NOMO-1 (cell line): Measurements from ENCODE around the gene NAV2.

Experiments used
- DNase-seq, 2 experiments: peaks; one replicate each; lab custom pipeline; 2025; ENCODE audit not compliant: unreplicated experiment in 2 of 2; lab: John Stamatoyannopoulos, UW

The NAV2 gene

DNA sequence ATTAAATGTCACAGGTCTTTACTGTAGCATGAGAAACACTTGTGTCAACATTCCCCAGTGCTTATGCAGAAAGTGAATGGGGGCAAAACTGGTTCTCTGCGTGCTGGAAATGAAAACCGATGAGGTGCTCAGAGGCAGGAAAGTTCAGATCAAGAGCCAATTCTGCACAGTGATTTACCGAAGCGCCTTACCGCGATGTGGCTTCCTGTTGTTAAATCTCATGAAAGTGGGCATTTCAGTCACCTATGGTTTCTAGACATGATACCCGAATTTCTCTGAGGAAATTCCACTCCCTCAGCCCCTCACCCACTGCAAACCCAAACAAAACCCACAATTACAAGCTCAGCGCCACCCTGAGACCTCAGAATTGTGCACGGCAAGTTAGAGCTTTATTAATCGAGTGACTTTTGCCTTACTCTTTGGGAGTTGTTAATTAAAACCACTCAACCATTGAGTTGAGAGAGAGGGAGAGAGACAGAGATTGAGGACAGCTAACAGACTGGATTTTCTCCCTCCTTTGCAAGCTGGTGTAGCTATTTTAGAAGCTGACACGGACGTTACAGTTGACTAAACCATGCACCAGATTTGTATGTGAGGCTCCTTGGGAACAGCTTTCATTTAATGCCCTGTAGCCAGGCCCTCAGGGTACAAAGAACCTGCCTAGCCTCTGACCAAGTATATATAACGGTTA lies 251.2 kb downstream of the NAV2 start:
- no peak for DNase-seq

DNA sequence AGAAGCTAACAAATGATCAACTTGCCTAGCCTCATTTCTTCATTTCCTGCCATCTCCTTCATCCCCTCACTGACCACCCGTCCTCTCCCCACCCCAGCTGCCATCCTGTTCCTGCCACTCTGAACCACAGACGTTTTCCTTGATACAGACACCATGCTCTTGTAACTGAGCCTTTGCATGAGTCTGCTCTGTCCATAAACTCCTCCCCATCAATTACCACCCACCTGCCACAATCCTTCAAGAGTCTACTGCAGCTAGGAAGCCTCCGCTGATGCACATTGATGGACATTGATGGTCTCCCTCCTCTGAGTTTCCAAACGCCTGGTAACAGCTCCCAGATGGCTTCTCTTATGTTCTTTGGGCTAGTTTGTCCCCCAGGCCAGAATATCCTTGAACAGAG lies 253.8 kb downstream of the NAV2 start:
- DNase-seq: no peak

DNA sequence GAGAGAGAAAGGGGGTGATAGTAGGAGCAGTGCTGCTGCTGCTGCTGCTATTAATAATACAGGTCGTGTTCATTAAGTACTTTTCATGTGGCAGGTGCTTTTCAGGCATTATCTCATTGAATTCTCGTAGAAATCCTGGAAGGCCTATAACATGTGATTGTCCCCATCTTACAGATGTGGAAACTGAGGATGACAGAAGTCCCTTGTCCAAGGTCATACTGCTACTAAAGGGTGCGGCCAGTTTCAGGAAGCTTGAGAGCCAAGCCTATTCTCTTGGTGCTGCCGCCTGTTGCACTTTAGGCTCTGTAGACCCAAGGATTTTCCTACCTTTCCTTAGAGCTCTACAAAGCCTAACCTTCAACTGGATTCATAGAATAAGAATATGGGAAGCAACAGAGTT lies 254.3 kb downstream of the NAV2 start:
- no peak for DNase-seq

- no peak for DNase-seq
Measured at GRCh38 chr11:19967787-19968186, 255.2 kb downstream of the NAV2 start.

- DNase-seq: no peak
Measured at GRCh38 chr11:19968860-19969259, 256.2 kb downstream of the NAV2 start.

- no peak for DNase-seq
Measured at GRCh38 chr11:19970944-19971343, 258.3 kb downstream of the NAV2 start.

- DNase-seq: no peak
Measured at GRCh38 chr11:19972091-19972490, 259.5 kb downstream of the NAV2 start.

DNA sequence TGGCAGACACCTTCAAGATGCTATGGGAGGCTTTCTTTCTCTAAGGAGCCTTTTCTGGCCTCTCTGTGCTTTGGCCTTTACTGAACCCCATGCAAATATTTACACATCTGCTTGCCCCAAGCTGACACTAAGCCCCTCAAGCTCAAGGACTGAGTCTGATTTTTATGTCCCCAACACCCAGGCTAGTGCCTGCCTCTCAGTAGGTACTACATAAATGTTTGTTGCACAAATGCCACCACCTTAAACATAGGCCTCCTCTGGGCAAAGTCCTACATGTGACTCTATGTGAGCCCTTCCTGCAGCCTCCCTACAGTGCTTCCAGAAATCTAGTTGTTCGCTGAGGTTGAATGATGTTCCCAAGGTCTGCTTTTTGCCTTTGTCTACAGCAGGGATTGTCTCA lies 260.0 kb downstream of the NAV2 start:
- DNase-seq: no peak

GRCh38 chr11:19973136-19973635 lies 260.5 kb downstream of the NAV2 start:
- DNase-seq: no peak

DNA sequence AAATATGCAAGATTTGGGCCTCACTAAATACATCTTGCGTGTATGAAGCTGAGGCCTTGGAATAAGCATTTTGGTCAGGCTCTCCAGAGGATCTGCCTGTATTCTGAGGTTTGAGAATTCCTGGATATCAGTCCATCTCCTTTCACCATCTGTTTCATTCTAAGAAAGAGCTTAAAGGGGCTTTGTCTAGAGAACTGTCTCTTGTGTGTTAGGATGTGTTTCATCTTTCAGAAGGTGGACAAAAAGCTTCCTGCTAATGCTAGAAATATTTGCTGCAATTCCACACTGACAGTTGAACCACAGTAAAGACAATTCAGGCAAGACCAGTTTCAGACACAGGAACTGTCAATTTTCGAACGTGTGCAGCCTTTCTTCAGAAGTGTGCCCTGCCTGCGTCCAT lies 262.2 kb downstream of the NAV2 start:
- no peak for DNase-seq

GRCh38 chr11:19975414-19975990 lies 262.9 kb downstream of the NAV2 start:
- DNase-seq: no peak

DNA sequence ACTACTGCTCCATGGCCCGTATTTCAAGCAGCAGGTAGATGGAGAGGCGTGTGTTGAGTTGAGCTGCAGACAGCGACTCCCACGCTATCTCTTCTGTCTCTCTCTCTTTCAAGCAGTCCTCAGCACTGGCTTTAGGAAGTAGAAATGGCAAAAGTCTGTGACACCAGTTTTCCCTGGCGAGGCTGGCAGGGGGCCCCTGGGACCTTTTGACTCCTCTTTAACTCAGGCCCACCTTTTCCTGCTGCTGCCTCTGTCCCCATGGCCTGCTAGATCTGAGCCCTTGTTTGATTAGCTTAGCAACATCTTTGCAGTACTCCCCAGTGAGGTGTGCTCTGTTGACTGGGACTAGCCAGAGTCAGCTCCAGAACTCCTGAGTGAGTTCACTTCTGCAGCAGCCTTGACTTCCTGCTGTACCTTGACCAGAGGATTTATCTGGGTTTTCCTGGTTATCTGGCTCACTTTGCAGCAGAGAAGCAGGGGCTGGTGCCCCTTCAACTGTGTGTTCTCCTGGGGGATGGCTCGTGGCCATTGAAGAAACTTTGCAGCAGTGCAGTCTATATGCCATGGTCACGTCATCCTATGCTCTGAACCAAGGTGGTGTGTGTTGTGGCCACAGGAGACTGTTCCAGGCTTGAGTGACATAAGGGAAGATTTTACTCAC lies 263.8 kb downstream of the NAV2 start:
- DNase-seq: no peak

DNA sequence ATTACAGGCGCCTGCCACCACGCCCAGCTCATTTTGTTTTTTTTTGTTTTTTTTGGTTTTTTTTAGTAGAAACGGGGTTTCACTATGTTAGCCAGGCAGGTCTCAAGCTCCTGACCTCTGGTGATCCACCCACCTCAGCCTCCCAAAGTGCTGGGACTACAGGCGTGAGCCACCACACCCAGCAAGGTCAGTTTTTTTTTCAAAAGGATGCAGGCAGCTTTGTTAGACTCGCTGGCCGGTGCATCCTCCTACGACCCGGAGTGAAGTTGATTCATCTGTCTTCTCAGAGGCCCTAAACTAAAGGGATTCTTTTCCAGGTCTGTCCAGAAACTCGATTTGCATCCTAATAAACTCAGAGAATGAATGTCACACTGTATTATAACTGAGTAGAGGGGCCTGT lies 265.3 kb downstream of the NAV2 start:
- DNase-seq: no peak

GRCh38 chr11:19978668-19979518 lies 266.3 kb downstream of the NAV2 start:
- peak in 1 of 2 experiments; percentile 61 for DNase-seq

DNA sequence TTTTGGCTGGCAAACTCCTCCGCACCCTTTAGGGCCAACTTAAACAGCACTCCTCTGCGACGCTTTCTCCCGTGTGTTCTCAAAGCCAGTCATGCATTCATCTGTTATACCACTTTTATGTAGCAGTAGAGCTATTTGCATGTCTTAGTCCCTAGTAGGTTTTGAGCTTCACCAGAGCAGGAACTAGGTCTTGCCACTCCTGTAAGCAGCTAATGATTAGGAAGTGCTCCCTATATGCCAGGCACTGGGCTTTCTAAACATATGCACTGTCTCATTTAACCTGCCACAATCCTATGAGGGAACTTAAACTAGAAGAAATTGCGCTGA lies 266.8 kb downstream of the NAV2 start:
- no peak for DNase-seq

- no peak for DNase-seq
Measured at GRCh38 chr11:19980388-19980787, 267.8 kb downstream of the NAV2 start.

GRCh38 chr11:19980957-19981669 lies 268.5 kb downstream of the NAV2 start:
- no peak for DNase-seq

- DNase-seq: no peak
Measured at GRCh38 chr11:19982774-19983495, 270.3 kb downstream of the NAV2 start.

GRCh38 chr11:19984048-19984742 lies 271.6 kb downstream of the NAV2 start:
- no peak for DNase-seq
